GM21367 (cell line): ENCODE measurements around the gene TMUB1.

Experiments
- ATAC-seq: cut with Tn5 transposase; IDR thresholded peaks from one replicate; pipeline ENCODE4 v1.9.1; 2021; ENCODE audit not compliant: unreplicated experiment

TMUB1 gene

DNA sequence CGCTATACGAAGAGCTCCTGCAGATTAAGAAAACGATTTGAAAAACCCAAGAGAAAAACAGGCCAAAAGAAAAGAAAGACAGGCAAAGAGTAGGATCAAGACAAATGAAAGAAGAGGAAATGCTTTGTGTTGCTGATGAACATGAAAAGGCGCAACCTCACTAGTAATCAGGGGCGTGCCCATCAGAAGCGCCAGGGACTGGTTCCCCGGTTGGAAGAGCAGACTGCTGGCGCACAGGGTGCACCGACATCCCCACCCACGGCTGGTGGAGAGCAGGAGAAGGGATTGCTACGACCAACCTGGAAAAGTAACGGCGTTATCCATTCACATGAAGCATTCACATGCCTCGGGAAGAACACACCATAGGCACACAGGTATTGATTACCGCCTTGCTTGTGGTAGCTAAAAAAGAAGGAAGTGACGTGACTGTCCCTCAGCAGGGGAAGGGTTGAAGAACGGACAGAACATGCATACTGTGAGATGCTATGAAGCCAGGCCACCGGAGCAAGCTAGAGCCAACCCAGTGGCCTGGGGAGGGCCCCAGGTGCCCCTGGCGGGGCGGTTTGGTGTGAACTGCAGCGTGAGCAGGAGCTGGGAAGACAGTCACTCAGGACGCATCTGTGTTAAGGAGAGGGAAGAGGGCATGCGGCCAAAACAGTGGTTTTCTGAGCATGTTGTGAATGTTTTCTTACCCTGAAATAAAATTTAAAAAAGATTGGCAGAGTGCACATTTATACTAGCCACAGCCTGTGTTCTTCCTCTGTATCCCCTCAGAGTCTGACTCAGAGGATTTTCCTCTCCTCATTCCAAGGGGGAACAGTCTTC, 21.3 kb upstream of the TMUB1 start:
- no peak for ATAC-seq

- no peak for ATAC-seq
Measured at GRCh38 chr7:151103973-151104372, 20.7 kb upstream of the TMUB1 start.

DNA sequence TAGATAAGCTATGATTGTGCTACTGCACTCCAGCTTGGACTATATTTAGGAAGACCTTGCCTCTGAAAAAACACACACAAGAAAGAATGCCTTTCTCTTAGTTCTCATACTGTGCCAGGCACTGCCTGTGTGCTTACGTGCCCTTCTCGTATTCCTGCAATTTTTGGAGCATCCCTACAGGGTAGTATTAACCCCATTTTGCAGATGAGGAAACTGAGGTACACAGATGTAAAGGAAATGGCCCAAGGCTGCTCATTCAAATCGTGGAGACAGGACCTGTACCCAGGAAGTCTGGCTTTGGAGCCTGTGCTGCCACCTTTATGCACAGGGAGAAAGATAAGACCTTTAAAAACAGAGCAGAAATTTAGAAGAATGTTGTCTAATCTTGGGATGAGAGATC, 19.7 kb upstream of the TMUB1 start:
- ATAC-seq = no peak

DNA sequence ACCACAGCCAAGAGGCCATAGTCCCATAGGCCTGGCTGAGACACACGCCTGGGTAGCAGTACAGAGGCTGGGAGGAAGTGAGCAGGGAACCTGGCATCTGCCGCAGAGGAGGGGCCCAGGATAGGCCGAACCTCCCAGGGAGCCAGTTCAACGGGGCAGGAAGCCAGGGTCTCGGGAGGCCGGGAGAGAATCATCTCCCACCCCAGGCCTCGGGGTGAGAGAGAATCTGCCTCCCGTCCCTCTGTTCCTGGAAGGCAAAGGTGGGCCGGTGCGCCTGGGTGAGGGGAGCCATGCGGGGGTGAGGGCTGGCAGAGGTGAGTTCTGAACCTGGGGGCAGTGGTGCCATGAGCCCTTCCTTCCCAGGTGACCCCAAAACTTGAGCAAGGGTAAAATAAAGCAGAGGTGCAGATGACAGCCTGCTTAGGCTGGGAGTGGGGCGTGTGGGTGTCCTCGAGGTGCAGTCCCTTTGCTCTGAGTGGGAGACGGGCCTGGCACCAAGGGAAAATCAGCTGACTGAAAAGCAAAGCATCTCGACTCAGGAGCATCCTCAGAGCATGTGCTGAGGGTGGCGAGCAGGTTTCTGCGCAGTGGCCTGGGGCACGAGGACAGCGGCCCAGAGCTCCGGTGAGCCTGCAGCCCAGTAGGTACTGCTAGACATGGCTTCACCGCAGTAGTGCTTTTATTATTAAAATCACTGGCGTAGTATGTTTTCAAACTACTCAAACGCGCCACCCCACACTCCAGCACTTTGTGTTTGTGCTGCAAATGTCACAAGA, 18.5 kb upstream of the TMUB1 start:
- no peak for ATAC-seq

- ATAC-seq = no peak
Measured at GRCh38 chr7:151100921-151101320, 17.6 kb upstream of the TMUB1 start.

GRCh38 chr7:151099486-151100211, 16.4 kb upstream of the TMUB1 start:
- no peak for ATAC-seq

- no peak for ATAC-seq
Measured at GRCh38 chr7:151095828-151096475, 12.7 kb upstream of the TMUB1 start.

DNA sequence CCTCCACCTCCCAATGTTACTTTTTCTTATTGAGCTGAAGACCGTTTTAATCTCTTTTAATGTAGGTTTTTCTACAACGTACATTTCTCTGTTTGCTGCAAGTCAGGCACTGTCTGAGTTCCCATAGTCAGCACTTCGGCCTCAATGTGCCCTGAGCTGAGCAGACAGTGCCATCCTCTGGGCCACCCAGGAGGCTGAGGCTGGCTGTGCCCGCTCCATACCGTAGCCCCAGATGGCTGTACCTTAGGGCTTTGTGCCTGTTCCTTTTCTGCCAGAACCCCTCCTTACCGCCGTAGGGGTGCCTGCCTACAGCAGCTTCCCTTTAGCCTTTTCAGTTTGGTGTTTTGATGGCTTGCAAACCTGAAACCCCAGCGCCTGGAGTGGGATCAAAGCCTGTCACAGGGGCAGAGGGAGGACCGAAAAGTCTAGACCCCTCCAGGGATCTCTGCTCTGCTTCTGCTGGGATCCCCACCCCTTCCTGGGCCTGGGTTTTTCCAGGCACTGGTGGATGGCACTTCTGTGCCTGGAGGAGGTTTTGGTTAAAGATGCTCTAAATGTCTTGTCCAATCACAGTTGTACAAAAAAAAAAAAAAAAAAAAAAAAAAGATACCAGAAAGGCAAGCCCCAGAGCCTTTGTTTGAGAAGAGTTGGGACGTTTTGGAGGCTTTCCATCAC, 12.0 kb upstream of the TMUB1 start:
- no peak for ATAC-seq

- no peak for ATAC-seq
Measured at GRCh38 chr7:151094675-151095074, 11.4 kb upstream of the TMUB1 start.

DNA sequence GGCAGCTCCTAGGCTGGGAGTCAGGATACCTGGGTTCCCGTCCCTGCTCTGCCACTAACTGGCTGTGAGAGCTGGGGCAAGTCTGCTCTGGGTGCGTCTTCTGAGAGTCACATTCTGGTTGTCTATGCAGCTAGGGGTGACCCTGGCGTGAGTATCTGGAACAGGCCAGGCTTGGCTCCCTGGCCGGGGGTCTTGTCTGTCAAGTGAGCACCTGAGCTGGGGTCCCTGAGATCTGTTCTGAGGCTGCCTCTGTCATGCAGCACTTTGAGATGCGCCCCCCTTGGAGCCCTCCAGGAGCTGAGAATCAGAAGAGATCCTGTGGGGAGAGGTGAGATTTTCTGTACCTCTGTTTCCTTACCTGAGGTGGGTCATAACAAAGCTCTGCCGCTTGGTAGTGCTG, 10.5 kb upstream of the TMUB1 start:
- no peak for ATAC-seq

- ATAC-seq = no peak
Measured at GRCh38 chr7:151091988-151092387, 8.7 kb upstream of the TMUB1 start.

- no peak for ATAC-seq
Measured at GRCh38 chr7:151091431-151091830, 8.1 kb upstream of the TMUB1 start.

- no peak for ATAC-seq
Measured at GRCh38 chr7:151091003-151091402, 7.7 kb upstream of the TMUB1 start.

DNA sequence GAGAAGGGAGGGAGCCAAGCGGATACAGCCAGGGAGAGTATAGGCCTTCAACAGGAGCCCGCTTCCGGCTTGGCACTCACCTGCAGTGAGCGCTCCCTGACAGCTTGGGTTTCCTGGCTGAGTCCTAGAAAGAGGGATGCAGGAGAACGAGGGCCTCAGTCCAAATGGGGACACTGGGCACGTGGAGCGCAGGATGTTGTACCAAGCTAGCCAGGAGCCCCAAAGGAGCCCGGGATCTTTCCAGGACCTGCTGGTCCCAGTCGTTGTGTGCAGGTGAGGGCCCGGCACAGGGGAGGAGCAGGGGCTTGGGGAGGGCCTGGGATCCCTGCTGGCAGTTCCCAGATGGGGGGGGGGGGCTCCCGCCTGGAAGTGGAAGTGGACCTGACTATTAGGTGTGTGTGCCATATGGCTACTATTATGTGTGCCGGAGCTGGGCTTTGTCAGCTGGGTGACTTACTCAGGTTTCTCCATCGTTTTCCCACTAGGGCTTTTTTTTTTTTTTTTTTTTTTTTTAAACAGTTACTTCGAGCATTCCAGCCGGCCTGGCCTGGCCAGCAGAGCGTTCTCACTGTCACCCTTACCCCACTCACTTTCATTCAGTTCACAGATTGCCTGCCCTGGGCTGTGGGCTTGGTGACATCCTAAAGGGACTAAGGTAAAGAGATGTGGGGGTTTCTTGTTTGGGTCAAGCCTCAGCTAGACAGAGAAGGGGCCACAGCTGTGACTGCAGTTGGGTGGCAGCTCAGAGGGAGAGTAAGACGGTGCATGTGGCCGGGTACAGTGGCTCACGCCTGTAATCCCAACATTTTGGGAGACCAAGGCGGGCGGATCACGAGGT, 6.8 kb upstream of the TMUB1 start:
- no peak for ATAC-seq

DNA sequence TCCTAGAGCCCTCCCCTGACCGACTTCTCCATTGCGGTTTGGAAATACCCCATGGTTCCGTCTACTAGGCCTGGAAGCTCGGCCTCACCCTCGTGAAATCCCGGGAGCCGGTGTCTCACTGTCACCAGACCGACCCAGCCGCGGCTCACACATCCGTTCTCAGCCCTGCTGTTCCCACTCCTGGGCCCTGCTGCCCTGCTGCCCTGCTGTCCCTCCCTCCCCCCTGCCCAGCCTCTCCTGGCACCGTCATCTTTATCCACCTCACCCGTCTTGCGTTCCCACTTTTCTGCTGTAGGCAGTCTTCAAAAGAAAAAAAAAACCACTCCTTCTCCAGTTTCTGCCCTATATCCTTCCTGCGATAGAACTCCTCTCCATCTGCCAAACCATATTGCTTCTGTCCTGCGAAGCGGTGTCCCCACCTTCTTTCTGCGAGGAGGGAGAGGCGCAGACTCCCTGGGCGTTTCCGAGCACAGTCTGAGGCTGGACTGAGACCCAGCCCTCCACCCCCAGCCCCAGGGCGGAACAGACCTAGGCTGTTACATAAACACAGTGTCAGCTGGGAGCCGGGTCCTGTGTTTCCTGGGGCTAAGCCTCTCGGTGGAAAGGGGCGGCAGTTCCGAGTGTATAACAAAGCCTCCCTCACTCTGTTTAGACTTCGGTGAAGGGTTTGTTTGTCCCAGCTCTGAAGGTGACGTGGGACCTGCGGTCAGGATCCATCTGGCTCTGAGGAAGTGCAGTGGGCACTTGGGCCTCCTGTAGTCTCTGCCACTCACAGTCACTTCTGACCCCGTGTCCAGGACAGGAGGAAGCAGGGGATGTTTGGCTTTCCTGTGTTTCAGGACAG, 5.8 kb upstream of the TMUB1 start:
- ATAC-seq = no peak

- ATAC-seq = no peak
Measured at GRCh38 chr7:151088019-151088855, 4.9 kb upstream of the TMUB1 start.

GRCh38 chr7:151087245-151088018, 4.1 kb upstream of the TMUB1 start:
- no peak for ATAC-seq
